K562 (cell line): ENCODE results near the gene BAK1. TPM values are rescaled to one million over a fixed set of nuclear protein-coding genes. Genes with fewer than 3 reads are reported as not detected.

Experiments used
- ATAC-seq: fragments of 200-7000 bp; cut with Tn5 transposase; 3 replicates; pipeline ENCODE4 v1.9.1; 2020; ENCODE audit warnings: moderate library complexity
- BruUV-seq: library from RNA; stranded (reverse); fragments of 400-500 nt; replicated peaks from 2 replicates; lab custom pipeline; 2021; lab: Mats Ljungman, UMichigan
- CTCF ChIA-PET: fragments of 300-600 bp; formaldehyde crosslinking; extraction: SDS; loops from one replicate; lab custom pipeline; 2021; ENCODE audit warnings: low intra/inter-chr PET ratio; lab: Yijun Ruan, JAX
- POLR2A ChIA-PET: fragments of 300-600, 350-650 bp; sonication (Branson Sonifier 250); formaldehyde crosslinking; extraction: SDS; loops from one replicate; lab custom pipeline; 2021; ENCODE audit warnings: antibody characterized with exemption, inconsistent platforms; lab: Yijun Ruan, JAX
- DNase-seq, 4 experiments: peaks; one replicate each; pipeline versions ENCODE4 v3.0.0 to v3.0.0-alpha.2; 2011 to 2018; ENCODE audit warnings: low spot score in 3 of 4, mixed read lengths in 3 of 4; ENCODE audit errors: extremely low read depth in 1 of 4
- FAIRE-seq: peaks from 2 replicates; lab custom pipeline; 2011; peaks lifted over from hg19 to GRCh38; lab: Jason Lieb, UNC
- H2AFZ ChIP-seq: 2 replicates; pipeline ENCODE4 v1.6.0; 2011; ENCODE audit warnings: low read depth, low read length, control low read depth, inconsistent platforms
- H3K27ac ChIP-seq: fragments of 200-600 bp; 3 replicates; pipeline ENCODE4 v1.8.0; 2011; ENCODE audit warnings: low read depth, mild to moderate bottlenecking, control low read depth, inconsistent platforms, low read length, moderate library complexity, mixed read lengths; ENCODE audit errors: extremely low read depth
- H3K27me3 ChIP-seq, 2 experiments: fragments of 300-600 bp in 1 of 2; 2 replicates in 1 of 2; 3 replicates in 1 of 2; pipeline versions ENCODE4 v1.6.0 to v1.8.0; 2011; ENCODE audit warnings: inconsistent platforms in 2 of 2, low read length in 2 of 2, mild to moderate bottlenecking in 1 of 2, mixed read lengths in 1 of 2, moderate library complexity in 1 of 2; ENCODE audit not compliant: control insufficient read depth in 2 of 2, insufficient read depth in 2 of 2
- H3K36me3 ChIP-seq: fragments of 300-600 bp; 3 replicates; pipeline ENCODE4 v1.8.0; 2011; ENCODE audit warnings: mild to moderate bottlenecking, low read length, inconsistent platforms; ENCODE audit not compliant: control insufficient read depth, insufficient read depth
- H3K4me1 ChIP-seq, 2 experiments: fragments of 200-600 bp in 1 of 2; replicated peaks in 1 of 2; 2 replicates in 1 of 2; 3 replicates in 1 of 2; pipeline versions ENCODE4 v1.5.1 to v1.8.0; 2011; ENCODE audit warnings: inconsistent platforms in 2 of 2, low read length in 2 of 2, mild to moderate bottlenecking in 1 of 2, mixed read lengths in 1 of 2, moderate library complexity in 1 of 2; ENCODE audit not compliant: control insufficient read depth in 2 of 2, insufficient read depth in 2 of 2
- H3K4me2 ChIP-seq: 2 replicates; pipeline ENCODE4 v1.6.1; 2011; ENCODE audit warnings: low read length, control low read depth, inconsistent platforms, mixed read lengths; ENCODE audit not compliant: insufficient read depth
- H3K4me3 ChIP-seq: fragments of 200-600 bp; sonication (generic), shearing (Covaris generic); 2 replicates; pipeline ENCODE4 v1.5.1; 2016; ENCODE audit warnings: control low read depth, inconsistent platforms
- H3K79me2 ChIP-seq: fragments of 200-600 bp; 3 replicates; pipeline ENCODE4 v1.8.0; 2011; ENCODE audit warnings: low read length, inconsistent platforms; ENCODE audit not compliant: control insufficient read depth, insufficient read depth
- H3K9ac ChIP-seq, 2 experiments: 2 replicates each; pipeline versions ENCODE4 v1.6.0 to v1.6.1; 2011; ENCODE audit warnings: low read depth in 2 of 2, low read length in 2 of 2, control low read depth in 1 of 2, inconsistent platforms in 1 of 2, mild to moderate bottlenecking in 1 of 2, mixed read lengths in 1 of 2; ENCODE audit not compliant: insufficient read depth in 1 of 2
- H3K9me1 ChIP-seq: one replicate; pipeline ENCODE4 v1.6.0; 2011; ENCODE audit warnings: inconsistent platforms, mild to moderate bottlenecking, low read length, moderate library complexity; ENCODE audit not compliant: control insufficient read depth, insufficient read depth
- H3K9me3 ChIP-seq: replicated peaks from 2 replicates; pipeline ENCODE4 v1.5.1; 2011; ENCODE audit warnings: low read depth, low read length, inconsistent platforms; ENCODE audit not compliant: control insufficient read depth, insufficient read depth
- H4K20me1 ChIP-seq: replicated peaks from 2 replicates; pipeline ENCODE4 v1.6.1; 2011; ENCODE audit warnings: low read length, inconsistent platforms, mixed read lengths; ENCODE audit not compliant: control insufficient read depth, insufficient read depth
- GATA2 ChIP-seq: sonication (generic); formaldehyde crosslinking; IDR thresholded peaks from 2 replicates; pipeline ENCODE4 v1.4.0; 2020; ENCODE audit warnings: mild to moderate bottlenecking, missing genetic modification reagents
- GTF2F1 ChIP-seq: IDR thresholded peaks from 2 replicates; pipeline ENCODE4 v1.6.1; 2011; ENCODE audit warnings: low read depth, low read length, improper control_type of control experiment
- MEF2D ChIP-seq: conservative IDR thresholded peaks from 2 replicates; pipeline ENCODE4 v1.6.1; 2016; ENCODE audit warnings: low read depth, missing genetic modification characterization, missing compliant biosample characterization
- NR4A1 ChIP-seq, 2 experiments: fragments of 250-450 bp in 1 of 2; fragments of 450-650 bp in 1 of 2; sonication (Bioruptor Pico) in 1 of 2; IDR thresholded peaks; 2 replicates each; pipeline versions ENCODE4 v1.4.0 to v1.6.1; 2016 to 2020; ENCODE audit warnings: mild to moderate bottlenecking in 2 of 2, missing compliant biosample characterization in 1 of 2, missing genetic modification characterization in 1 of 2, moderate library complexity in 1 of 2
- RBM25 ChIP-seq: fragments of 200-400 bp; formaldehyde crosslinking; IDR thresholded peaks from 2 replicates; pipeline ENCODE4 v1.6.1; 2018; ENCODE audit warnings: low read length, low read depth, moderate library complexity; ENCODE audit not compliant: severe bottlenecking
- SMAD1 ChIP-seq: fragments of 150-350 bp; IDR thresholded peaks from 2 replicates; pipeline ENCODE4 v1.6.1; 2014; ENCODE audit warnings: low read length, low read depth; ENCODE audit not compliant: partially characterized antibody
- WGBS: fragments of 100-300 bp; shearing (Covaris generic); methylation state at CpG from one replicate; pipeline ENCODE4 v1.1.6; 2016; ENCODE audit warnings: low coverage, mixed read lengths; ENCODE audit not compliant: insufficient coverage; ENCODE audit errors: missing lambda C conversion rate; 5-methylcytosine and 5-hydroxymethylcytosine counted together
- in situ Hi-C: fragments of 300-500 bp; cut with MboI; formaldehyde crosslinking; loops from 4 replicates; pipeline ENCODE4 v1.15.0; 2018; ENCODE audit warnings: inconsistent platforms, mixed read lengths
- intact Hi-C: fragments of 100-400 bp; cut with micrococcal nuclease; formaldehyde crosslinking; loops from 2 replicates; pipeline ENCODE4 v1.14.2; 2022
- polyA plus RNA-seq, 8 experiments: library from polyadenylated mRNA; depleted of rRNA in 4 of 8; stranded (reverse) in 5 of 8; unstranded in 3 of 8; fragments of >200 nt; fragmentation: Nextera tagmentation in 2 of 8; fragmentation: Illumina TruSeq in 1 of 8; extraction: Ambion mirVana in 2 of 8; extraction: Trizol in 1 of 8; gene quantifications; 2 replicates each; pipeline versions ENCODE4 v1.2.1 to v1.2.3, GENCODE V29; 2011 to 2014; ENCODE audit warnings: inconsistent platforms in 1 of 8, missing spikeins in 1 of 8
- total RNA-seq, 7 experiments: library from RNA; depleted of rRNA in 6 of 7; stranded (reverse); fragments of >200 nt in 6 of 7; fragmentation: Illumina TruSeq in 2 of 7; extraction: Trizol in 2 of 7; gene quantifications; 2 replicates each; pipeline versions ENCODE4 v1.2.1 to v1.2.3, GENCODE V29; 2011 to 2021; ENCODE audit warnings: low replicate concordance in 1 of 7

The BAK1 gene
- total and polyA plus RNA-seq, 9 of the 15 experiments (the other 6 are each of a cell fraction or from before 2014, with no cell fraction given) = 5.4 to 30.7 (median 18.9) TPM

DNA sequence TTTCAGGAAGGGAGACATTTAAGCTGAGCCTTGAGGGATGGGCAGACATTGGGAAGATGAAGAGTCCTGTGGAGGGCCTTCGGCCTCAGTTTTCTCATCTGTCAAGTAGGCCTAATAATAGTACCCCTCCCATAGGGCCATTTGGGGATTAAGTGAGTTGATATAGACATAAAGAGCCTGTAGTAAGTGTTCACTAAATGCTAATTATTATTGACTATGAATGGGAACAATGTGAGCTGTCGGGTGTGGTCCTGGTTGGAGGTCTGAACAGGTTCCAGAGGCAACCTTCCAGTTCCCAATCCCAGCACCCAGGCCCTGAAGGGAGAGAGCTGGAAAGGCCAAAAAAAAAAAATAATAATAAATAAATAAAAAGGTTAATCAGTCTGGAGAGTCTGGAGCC lies 26.6 kb upstream of the BAK1 start:
- ATAC-seq (no peak), DNase-seq (no peak), FAIRE-seq (no peak)
- Histone ChIP-seq H3K4me1 (peaks cover 13 to 20% of the 10 kb centered on the region in 2 experiments; a peak in 4 of 5 replicates), H3K27me3 (peaks cover 8 to 11% of the 10 kb centered on the region in 2 experiments; a peak in 4 of 5 replicates), H3K9me1 (no peaks in the 10 kb centered on the region), H3K9me3 (no peaks in the 10 kb centered on the region), H4K20me1 (no peaks in the 10 kb centered on the region), H3K79me2 (no peaks in the 10 kb centered on the region), H3K4me2 (no peak overlapping the region), H3K9ac (no peak overlapping the region), H2AFZ (no peak overlapping the region), H3K36me3 (no peaks in the 10 kb centered on the region), H3K4me3 (no peak overlapping the region), H3K27ac (no peak overlapping the region)
- TF ChIP-seq MEF2D (tag) (no peak), NR4A1 (CRISPR knock-in tag; IDR thresholded peaks at IDR 0.05) (no peak), NR4A1 (tag; IDR thresholded peaks at IDR 0.05) (no peak), GTF2F1 (no peak), RBM25 (peak; percentile 7), GATA2 (no peak), SMAD1 (no peak)
- intact Hi-C loops (no loop called here), in situ Hi-C loops (no loop called here)
- ChIA-PET POLR2A (interaction anchor here (0.9 to 1.6 kb wide), 3 partner anchors 10 to 105 kb away, joined by 3 to 4 read pairs (median 4); partner anchors contain the start of gene UQCC2), CTCF (no interaction called here)
- WGBS = 60% methylated on average over 2 of the region's 2 CpGs
- BruUV-seq = no TSS peak
